NB4 (cell line): ENCODE data around the gene KLHL10.

ENCODE experiments used
- CTCF ChIP-seq: IDR thresholded peaks from one replicate; pipeline ENCODE4 v1.5.1; 2012; ENCODE audit warnings: low read depth, low read length
- POLR2A ChIP-seq: IDR thresholded peaks from 2 replicates; pipeline ENCODE4 v1.6.1; 2011; ENCODE audit warnings: mild to moderate bottlenecking; ENCODE audit not compliant: insufficient read length; ENCODE audit errors: extremely low read depth

DNA sequence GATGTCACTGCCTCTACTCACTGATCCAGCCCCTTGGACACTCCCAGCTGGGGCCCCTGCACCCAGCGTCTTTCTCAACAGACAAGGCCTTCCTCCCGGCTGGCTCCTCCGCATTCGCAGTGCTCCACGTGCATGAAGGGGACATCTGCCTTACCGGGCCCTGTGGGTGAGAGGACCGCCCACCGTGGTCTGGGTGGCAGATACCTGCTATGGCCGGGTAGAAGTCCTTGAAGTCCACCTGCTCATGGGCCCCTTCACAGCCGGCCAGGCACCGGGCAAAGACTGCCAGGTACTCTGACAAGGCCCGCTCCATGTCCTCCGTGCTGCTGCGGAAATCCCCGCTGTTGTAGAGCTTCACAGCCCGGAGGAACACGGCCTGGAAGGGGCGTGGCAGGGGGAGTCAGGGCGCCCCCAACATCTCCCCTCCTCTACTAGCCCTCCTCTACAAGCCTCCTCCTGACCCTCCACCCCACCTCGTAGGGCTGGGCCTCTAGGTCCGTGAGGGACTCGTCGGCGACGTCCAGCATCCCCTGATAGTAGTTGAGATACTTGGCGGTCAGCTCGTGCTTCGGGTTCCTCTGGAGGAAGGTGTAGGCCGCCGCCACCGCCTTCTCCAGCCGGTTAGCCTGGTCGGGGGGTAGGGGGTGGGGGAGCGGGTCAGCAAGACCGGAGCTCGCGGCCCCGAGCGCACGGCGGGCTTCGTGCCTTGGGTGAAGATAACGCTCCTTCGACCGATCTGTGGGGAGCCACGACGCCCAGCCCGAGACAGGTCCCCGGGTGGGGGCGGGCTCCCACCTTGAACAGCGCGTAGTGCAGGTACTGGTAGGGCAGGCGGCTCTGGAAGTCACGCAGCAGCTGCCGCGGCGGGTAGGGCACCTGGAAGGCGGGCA is 26.7 kb upstream of the KLHL10 start:
- no peak for TF ChIP-seq CTCF
- TF ChIP-seq POLR2A: no peak
